ENCODE results near the gene CECR2. TPM values are rescaled to one million over a fixed set of nuclear protein-coding genes. Genes with fewer than 3 reads are reported as not detected.

Gene CECR2
- total RNA-seq, 2 donors from 2014 or later = 0.30 to 0.40 TPM

GRCh38 chr22:17586831-17587440, 217.7 kb downstream of the CECR2 start:
- no peak for DNase-seq
- no peaks in the 10 kb centered on the region for H3K27me3 ChIP-seq
- no peak overlapping the region for H3K27ac ChIP-seq
- no peaks in the 10 kb centered on the region for H3K36me3 ChIP-seq
- TF ChIP-seq CTCF (IDR thresholded peaks at IDR 0.05) = no peak
- no peak overlapping the region for H3K4me3 ChIP-seq
- intact Hi-C loops (cut with DNase I) = no loop called here
- H3K9ac ChIP-seq (ENCODE audit: low read depth in 2 of 2, low read length in 2 of 2) = no peak overlapping the region
- H3K4me1 ChIP-seq = no peaks in the 10 kb centered on the region
- no peaks in the 10 kb centered on the region for H3K9me3 ChIP-seq

GRCh38 chr22:17587629-17588028, 218.4 kb downstream of the CECR2 start:
- intact Hi-C loops (cut with DNase I) = no loop called here

DNA sequence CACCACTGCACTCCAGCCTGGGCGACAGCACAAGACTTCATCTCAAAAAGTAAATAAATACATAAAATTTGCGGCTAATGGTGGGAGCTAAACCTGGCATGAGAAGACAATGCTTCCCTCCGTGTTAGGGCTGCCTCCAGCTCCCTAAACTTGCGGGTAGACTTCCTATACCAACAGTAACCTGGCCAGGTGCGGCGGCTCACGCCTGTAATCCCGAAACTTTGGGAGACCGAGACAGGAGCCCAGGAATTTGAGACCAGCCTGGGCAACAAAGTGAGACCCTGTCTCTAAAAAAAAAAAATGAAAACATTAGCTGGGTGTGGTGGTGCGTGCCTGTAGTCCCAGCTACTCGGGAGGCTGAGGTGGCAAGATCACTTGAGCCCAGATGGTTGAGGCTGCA, 219.3 kb downstream of the CECR2 start:
- intact Hi-C loops (cut with DNase I) = no loop called here
- Histone ChIP-seq H3K4me1 (no peaks in the 10 kb centered on the region), H3K9me3 (no peaks in the 10 kb centered on the region), H3K4me3 (no peak overlapping the region), H3K9ac (ENCODE audit: low read depth in 2 of 2, low read length in 2 of 2) (no peak overlapping the region), H3K36me3 (peaks cover 8% of the 10 kb centered on the region), H3K27me3 (no peaks in the 10 kb centered on the region), H3K27ac (no peak overlapping the region)
- TF ChIP-seq CTCF (IDR thresholded peaks at IDR 0.05) = no peak
- DNase-seq = no peak

More at GRCh38 chr22:17587629-17588028, 218.4 kb downstream of the CECR2 start:
- no peak overlapping the region for H3K27ac ChIP-seq
- no peaks in the 10 kb centered on the region for H3K36me3 ChIP-seq
- H3K27me3 ChIP-seq = no peaks in the 10 kb centered on the region
- no peak overlapping the region for H3K9ac ChIP-seq (ENCODE audit: low read depth in 2 of 2, low read length in 2 of 2)
- DNase-seq = no peak
- no peaks in the 10 kb centered on the region for H3K4me1 ChIP-seq
- H3K4me3 ChIP-seq = no peak overlapping the region
- no peaks in the 10 kb centered on the region for H3K9me3 ChIP-seq
- TF ChIP-seq CTCF (IDR thresholded peaks at IDR 0.05) = no peak

- Histone ChIP-seq H3K27me3 (no peaks in the 10 kb centered on the region), H3K9me3 (no peaks in the 10 kb centered on the region), H3K4me1 (no peaks in the 10 kb centered on the region), H3K4me3 (no peak overlapping the region), H3K9ac (ENCODE audit: low read depth in 2 of 2, low read length in 2 of 2) (no peak overlapping the region), H3K36me3 (peaks cover 9% of the 10 kb centered on the region), H3K27ac (no peak overlapping the region)
- TF ChIP-seq CTCF (IDR thresholded peaks at IDR 0.05) = no peak
- DNase-seq = no peak
- intact Hi-C loops (cut with DNase I) = no loop called here
Observed at GRCh38 chr22:17589810-17590375, 220.6 kb downstream of the CECR2 start.

- Histone ChIP-seq H3K4me3 (no peak overlapping the region), H3K4me1 (no peaks in the 10 kb centered on the region), H3K9ac (ENCODE audit: low read depth in 2 of 2, low read length in 2 of 2) (no peak overlapping the region), H3K27ac (no peak overlapping the region), H3K27me3 (no peaks in the 10 kb centered on the region), H3K36me3 (peaks cover 16% of the 10 kb centered on the region), H3K9me3 (no peaks in the 10 kb centered on the region)
- no peak for DNase-seq
- TF ChIP-seq CTCF (IDR thresholded peaks at IDR 0.05) = no peak
- intact Hi-C loops (cut with DNase I) = no loop called here
Observed at GRCh38 chr22:17590586-17590985, 221.3 kb downstream of the CECR2 start.
